ENCODE data around the gene FAM3D. TPM values are rescaled to one million over a fixed set of nuclear protein-coding genes. Genes with fewer than 3 reads are reported as not detected.

The FAM3D gene
- total RNA-seq, 1 experiment from 2014 or later = 0.32 TPM

DNA sequence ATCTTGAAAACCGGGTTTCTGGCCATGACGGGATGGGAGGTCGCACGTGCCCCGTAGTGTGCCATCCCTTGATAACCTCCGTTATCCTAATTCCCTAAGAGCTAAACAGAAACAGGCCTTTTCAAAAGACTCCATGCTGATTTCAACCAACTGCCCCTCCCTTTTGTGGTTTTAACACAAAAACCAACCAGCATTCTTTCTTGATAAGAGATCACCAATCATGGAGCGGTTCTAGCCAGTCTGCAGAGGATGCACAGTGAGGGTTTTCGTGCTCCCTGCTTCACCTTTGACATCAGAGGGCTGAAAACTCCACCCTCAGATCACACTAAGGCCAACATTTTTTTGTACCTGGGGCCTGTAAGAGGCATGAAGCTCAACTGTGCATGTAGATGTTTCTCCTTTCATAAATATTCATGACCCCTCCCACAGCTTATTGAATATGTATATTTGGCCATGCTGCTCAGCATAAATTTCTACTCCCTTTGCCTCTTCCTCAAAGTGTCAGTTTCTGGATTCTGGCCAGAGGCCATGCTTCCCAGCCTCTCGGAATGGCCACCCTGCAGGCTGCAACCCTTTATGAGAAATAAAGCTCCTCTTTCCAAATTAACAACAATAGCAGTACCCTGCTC lies 41.3 kb downstream of the FAM3D start:
- Histone ChIP-seq H3K36me3 (ENCODE audit: control insufficient read depth in 1 of 2, insufficient read depth in 2 of 2, low read length in 2 of 2) (no peaks in the 10 kb centered on the region), H3K9ac (ENCODE audit: low read length) (no peak overlapping the region), H3K4me1 (ENCODE audit: control insufficient read depth in 1 of 2, insufficient read depth in 2 of 2, low read length in 2 of 2) (peaks cover 0 to 3% of the 10 kb centered on the region in 2 experiments; a peak in 1 of 4 replicates), H3K9me3 (ENCODE audit: control insufficient read depth in 1 of 2, insufficient read depth in 1 of 2, low read depth in 1 of 2, low read length in 2 of 2) (no peaks in the 10 kb centered on the region), H3K27me3 (ENCODE audit: insufficient read depth, low read length) (no peaks in the 10 kb centered on the region), H3K27ac (ENCODE audit: low read depth, low read length) (no peak overlapping the region), H3K79me2 (ENCODE audit: insufficient read depth, low read length) (no peaks in the 10 kb centered on the region), H3K9me2 (ENCODE audit: insufficient read depth) (no peaks in the 10 kb centered on the region), H3K4me3 (replicated peaks in 1 of 2; ENCODE audit: low read depth in 1 of 2, low read length in 2 of 2) (no peak overlapping the region), H3K4me2 (ENCODE audit: low read length) (no peak overlapping the region), H4K20me1 (ENCODE audit: insufficient read depth) (no peaks in the 10 kb centered on the region), H2AFZ (ENCODE audit: low read depth, low read length, poor library complexity, severe bottlenecking) (no peak overlapping the region)
- RAD21 ChIA-PET (ENCODE audit: low non-redundant PET in 1 of 2, low total read pairs in 2 of 2, uncharacterized antibody in 2 of 2, unreplicated experiment in 2 of 2) = no interaction called here
- DNase-seq (ENCODE audit: low read depth, low spot score) (no peak), ATAC-seq (no peak)
- intact Hi-C loops (cut with micrococcal nuclease) = no loop called here
- BruUV-seq (replicated peaks) = no TSS peak
- TF ChIP-seq ZNF274 (IDR thresholded peaks at IDR 0.05; ENCODE audit: low read depth, low read length) = no peak
- TF ChIP-seq SP1 (IDR thresholded peaks at IDR 0.05; ENCODE audit: low read depth) = no peak
- TF ChIP-seq, protein P1, sequence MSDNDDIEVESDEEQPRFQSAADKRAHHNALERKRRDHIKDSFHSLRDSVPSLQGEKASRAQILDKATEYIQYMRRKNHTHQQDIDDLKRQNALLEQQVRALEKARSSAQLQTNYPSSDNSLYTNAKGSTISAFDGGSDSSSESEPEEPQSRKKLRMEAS (IDR thresholded peaks at IDR 0.05) = no peak
- TF ChIP-seq, protein P2, sequence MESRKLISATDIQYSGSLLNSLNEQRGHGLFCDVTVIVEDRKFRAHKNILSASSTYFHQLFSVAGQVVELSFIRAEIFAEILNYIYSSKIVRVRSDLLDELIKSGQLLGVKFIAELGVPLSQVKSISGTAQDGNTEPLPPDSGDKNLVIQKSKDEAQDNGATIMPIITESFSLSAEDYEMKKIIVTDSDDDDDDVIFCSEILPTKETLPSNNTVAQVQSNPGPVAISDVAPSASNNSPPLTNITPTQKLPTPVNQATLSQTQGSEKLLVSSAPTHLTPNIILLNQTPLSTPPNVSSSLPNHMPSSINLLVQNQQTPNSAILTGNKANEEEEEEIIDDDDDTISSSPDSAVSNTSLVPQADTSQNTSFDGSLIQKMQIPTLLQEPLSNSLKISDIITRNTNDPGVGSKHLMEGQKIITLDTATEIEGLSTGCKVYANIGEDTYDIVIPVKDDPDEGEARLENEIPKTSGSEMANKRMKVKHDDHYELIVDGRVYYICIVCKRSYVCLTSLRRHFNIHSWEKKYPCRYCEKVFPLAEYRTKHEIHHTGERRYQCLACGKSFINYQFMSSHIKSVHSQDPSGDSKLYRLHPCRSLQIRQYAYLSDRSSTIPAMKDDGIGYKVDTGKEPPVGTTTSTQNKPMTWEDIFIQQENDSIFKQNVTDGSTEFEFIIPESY (IDR thresholded peaks at IDR 0.05; ENCODE audit: extremely low read depth, insufficient replicate concordance, low read length) = no peak
- TF ChIP-seq ZFX (IDR thresholded peaks at IDR 0.05) = no peak
- no peak for TF ChIP-seq ELF1 (IDR thresholded peaks at IDR 0.05; ENCODE audit: borderline replicate concordance, low read depth)
- no peak for TF ChIP-seq YY1 (IDR thresholded peaks at IDR 0.05; ENCODE audit: extremely low read depth, insufficient replicate concordance, low read depth, low read length)
- TF ChIP-seq, protein P3, sequence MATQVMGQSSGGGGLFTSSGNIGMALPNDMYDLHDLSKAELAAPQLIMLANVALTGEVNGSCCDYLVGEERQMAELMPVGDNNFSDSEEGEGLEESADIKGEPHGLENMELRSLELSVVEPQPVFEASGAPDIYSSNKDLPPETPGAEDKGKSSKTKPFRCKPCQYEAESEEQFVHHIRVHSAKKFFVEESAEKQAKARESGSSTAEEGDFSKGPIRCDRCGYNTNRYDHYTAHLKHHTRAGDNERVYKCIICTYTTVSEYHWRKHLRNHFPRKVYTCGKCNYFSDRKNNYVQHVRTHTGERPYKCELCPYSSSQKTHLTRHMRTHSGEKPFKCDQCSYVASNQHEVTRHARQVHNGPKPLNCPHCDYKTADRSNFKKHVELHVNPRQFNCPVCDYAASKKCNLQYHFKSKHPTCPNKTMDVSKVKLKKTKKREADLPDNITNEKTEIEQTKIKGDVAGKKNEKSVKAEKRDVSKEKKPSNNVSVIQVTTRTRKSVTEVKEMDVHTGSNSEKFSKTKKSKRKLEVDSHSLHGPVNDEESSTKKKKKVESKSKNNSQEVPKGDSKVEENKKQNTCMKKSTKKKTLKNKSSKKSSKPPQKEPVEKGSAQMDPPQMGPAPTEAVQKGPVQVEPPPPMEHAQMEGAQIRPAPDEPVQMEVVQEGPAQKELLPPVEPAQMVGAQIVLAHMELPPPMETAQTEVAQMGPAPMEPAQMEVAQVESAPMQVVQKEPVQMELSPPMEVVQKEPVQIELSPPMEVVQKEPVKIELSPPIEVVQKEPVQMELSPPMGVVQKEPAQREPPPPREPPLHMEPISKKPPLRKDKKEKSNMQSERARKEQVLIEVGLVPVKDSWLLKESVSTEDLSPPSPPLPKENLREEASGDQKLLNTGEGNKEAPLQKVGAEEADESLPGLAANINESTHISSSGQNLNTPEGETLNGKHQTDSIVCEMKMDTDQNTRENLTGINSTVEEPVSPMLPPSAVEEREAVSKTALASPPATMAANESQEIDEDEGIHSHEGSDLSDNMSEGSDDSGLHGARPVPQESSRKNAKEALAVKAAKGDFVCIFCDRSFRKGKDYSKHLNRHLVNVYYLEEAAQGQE (IDR thresholded peaks at IDR 0.05; ENCODE audit: low read depth) = no peak
- TF ChIP-seq POLR2AphosphoS5 (IDR thresholded peaks at IDR 0.05; ENCODE audit: low read depth, low read length) = no peak
- no peak for TF ChIP-seq JUND (IDR thresholded peaks at IDR 0.05)
- TF ChIP-seq EZH2 (IDR thresholded peaks at IDR 0.05) = no peak
- TF ChIP-seq, protein P4, sequence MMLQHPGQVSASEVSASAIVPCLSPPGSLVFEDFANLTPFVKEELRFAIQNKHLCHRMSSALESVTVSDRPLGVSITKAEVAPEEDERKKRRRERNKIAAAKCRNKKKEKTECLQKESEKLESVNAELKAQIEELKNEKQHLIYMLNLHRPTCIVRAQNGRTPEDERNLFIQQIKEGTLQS (IDR thresholded peaks at IDR 0.05) = no peak
- TF ChIP-seq TCF7L2 (IDR thresholded peaks at IDR 0.05; ENCODE audit: borderline replicate concordance, extremely low read depth, insufficient read depth, insufficient read length) = no peak
- TF ChIP-seq EGR1 (IDR thresholded peaks at IDR 0.05; ENCODE audit: low read depth) = no peak
- POLR2A ChIA-PET = no interaction called here
- CTCF ChIA-PET = interaction anchor here (1.2 to 1.3 kb wide), 2 partner anchors 134 to 408 kb away, joined by 3 read pairs; partner anchors contain the start of gene KCTD6
